Germinal center (tissue), 1 donor: ENCODE measurements around the gene FADS6.

ENCODE experiments used
- DNase-seq: peaks from one replicate; pipeline ENCODE4 v3.0.0; 2012; ENCODE audit warnings: mixed read lengths, low spot score

FADS6 gene, protein sequence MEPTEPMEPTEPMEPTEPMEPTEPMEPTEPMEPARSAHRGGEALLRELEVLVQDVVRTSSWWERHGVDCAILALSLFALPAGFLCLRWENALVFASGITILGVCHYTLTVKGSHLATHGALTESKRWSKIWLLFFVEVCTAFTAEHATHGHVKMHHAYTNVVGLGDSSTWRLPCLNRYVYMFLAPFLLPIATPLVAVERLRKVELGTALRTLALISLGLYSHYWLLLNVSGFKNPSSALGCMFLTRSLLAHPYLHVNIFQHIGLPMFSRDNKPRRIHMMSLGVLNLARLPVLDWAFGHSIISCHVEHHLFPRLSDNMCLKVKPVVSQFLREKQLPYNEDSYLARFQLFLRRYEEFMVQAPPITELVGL

DNA sequence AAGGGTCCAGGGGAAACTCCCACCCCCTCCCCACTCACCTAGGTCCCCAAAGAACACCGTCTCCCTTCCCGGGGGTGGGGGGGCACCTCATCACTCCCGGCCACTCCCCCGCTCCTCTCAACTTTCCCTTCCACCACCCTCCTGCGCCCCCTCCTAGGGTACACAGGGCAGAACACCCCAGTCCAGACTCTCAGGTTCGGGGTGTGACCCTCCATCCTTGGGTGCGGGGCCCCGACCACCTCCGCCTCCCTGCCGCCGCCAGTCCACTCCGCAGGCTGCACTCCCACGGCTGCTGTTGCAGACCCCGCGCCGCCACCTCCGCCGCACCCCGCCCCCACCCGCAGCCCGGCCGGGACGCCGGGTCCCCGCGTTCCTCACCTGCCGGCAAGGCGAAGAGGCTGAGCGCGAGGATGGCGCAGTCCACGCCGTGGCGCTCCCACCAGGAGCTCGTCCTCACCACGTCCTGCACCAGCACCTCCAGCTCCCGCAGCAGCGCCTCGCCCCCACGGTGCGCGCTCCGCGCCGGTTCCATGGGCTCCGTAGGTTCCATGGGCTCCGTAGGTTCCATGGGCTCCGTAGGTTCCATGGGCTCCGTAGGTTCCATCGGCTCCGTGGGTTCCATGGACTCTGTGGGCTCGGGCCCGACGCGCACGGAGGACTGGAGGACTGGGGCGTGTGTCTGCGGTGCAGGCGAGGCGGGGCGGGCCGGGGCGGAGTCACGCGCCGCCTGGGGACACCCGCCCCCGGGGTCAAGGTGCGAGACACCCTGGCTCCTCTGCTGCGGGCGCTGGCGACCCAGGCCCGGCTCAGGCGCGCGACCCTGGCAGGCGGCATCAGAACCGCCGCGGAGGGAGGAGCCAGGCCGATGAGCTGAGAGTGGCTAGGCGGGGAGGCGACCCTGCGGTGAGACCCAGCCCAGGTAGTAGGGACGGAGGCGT, at the start of gene FADS6:
FADS6 (minus strand) TSS at position 660 of the 938 bp plus-strand sequence; CDS start at position 622, 38 bp downstream.
- DNase-seq, result no peak

DNA sequence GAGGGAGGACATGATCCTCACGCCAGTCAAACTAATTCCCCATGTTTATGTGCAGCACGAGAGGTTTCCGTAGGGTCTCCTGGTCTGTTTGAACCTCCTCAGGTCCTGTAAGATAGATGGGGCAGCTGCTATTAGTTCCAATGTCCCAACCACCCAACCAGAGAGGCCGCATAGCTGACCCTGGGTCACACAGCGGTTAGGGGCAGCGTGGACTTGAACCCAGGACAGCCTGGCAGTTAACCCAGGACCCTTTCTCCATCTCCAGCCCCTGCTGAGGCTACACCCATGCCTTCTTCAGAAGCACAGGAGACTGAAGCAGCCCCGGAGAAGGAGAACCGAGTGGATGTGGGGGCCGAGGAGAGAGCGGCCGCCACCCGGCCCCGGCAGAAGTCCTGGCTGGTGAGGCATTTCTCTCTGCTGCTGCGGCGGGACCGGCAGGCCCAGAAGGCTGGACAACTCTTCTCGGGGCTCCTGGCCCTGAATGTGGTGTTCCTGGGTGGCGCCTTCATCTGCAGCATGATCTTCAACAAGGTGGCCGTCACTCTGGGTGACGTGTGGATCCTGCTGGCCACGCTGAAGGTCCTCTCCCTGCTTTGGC, 47.8 kb upstream of the FADS6 start:
- DNase-seq, result no peak

DNA sequence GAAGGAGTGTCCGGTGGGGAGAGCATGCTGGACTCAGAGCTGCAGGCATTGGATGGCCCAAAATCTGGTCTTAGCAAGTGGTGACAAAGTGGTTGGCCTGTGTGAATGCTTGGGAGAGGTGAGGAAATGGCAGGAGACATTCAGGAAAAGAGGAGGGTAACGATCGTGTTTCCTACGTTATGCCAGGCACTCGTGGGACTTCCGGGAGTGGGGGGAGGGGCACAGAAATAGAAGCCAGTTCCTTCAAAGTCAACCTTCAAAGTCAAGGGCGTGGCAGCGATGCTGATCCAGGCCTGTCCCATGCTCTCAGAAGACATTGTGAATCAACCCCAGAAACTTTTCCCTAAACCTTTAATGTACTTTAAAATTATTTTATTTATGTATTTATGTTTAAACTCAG, 46.1 kb upstream of the FADS6 start:
- DNase-seq, result no peak

DNA sequence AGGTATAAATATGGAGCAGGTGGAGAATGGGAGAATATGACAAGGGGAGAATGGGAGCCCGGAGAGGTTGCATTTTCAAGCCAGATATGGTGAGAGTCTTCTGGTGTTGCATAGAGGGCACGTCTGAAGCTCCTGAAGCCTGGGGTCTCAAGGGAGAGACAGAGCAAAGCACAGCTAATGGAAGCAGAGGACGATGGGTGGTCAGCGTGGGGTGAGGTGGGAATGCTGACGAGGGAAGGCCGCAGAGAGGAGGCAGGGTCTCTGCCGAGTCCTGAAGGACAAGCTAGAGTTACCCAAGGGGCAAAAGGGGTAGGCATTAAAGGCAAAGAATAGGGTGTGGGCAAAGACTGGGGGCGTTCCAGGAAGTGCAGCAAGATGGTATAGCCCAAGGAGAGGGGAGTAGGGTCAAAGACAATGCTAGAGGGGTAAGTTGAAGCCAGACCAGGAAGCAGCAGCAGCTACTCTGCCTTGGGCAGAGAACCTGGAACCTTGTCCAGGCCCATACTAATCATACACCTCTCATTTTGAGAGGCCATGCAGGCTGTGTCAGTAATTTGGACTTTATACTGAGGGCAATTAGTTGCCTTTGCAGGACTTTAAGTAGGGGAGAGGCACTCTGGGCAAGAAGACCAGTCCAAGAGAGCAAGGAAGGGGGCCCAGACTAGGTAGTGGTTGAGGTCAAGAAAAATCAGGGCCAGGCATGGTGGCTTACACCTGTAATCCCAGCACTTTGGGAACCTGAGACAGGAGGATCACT, 44.9 kb upstream of the FADS6 start:
- DNase-seq, result no peak

DNA sequence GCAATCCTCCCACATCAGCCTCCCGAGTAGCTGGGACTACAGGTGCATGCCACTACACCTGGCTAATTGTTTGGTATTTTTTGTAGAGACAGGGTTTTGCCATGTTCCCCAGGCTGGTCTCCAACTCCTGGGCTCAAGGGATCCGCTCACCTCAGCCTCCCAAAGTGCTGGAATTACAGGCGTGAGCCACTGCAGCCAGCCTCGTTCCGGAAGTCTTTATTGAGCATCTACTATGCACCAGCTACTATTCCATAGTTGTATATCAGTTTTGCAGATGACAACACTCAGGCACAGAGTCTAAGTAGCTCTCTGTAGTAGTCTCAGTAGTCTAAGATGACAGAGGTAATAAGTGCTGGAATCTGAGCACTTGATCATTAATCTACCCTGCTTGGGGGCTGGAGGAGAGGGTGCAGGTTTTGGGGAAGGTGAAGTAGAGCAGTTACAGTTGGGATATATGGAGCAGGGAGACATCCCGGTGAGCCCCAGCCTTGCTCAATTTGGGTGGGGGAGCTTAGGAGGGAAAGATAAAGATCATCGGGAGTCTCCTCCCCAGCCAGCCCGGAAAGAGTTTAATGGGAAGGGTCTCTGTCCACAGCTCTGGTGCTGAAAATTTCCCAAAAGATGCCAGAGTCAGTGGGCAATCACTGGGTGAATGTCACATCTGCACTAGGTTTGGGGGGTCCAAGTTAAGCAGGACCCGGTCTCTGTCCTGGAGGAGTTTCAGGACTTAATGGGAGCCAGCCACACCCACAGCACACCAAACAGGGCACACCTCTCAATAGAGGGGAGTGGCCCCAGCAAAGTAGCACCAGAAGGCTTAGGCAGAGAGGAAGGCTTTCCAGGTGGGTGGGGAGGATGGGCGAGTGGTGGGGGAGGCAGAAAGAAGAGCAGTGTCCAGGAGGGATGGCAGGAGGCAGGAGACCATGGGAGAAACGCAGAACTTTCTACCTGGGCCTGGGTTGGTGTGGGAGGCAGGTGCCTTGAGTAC, 43.9 kb upstream of the FADS6 start:
- no peak for DNase-seq

DNA sequence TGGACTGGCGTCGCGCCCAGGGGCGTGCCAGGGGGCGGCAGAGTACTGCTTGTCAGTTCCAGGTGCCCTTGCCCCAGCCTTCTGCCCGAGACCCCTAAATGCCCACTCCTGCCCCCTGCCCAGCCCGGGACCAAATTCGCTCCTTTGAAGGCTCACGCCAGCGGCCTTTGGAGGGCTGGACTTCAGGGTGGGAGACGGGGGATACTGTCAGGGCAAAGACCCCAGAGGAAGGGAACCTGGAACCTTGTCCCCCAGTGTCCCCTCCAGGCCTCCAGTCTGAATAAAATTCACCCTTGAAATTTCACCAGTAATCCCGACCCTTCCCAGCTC, 43.0 kb upstream of the FADS6 start:
- no peak for DNase-seq

DNA sequence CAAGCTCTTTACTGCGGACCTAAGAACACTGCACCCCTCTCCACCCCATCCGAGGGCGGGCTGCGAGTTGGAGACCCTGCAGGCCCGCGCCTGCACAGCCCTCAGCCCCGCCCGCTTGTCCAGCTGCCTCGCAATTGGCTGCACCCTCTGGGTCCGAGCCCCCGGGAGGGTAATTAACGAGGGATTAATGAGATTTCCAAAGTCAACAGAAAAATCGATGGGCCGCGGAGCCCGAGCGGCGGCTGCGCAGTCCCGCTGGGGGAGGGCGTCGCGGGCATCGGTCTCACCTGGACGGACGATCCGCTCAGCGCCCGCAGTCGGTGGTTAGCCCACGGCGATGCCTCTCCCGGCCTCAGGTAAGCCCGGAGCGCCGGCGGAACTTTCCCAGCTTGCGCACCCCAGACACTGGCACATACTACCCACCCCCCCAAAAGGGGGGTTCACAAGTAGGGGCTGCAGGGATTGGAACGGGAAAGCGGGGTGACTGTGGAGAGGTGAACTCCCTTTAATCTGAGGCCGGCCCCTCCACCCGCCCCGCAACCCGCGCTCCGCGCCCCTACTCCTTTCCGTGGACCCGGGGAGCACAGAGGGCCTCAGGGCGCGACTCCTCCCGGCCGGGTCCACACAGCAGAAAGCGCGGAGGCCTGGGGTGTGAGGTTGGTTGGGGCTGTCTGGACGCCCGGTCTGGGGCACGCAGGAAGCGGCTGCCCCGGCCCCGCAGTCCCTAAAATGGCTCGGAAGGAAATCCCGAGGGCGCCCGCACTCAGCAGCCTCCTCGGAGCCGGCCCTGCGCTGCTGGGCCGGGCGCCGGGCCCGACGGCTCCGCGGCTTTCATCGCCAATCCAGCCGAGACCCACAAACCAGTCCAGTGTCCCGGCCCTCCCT, 42.4 kb upstream of the FADS6 start, which contains the start of gene OTOP3:
OTOP3 (plus strand) TSS at position 314 of the 885 bp plus-strand sequence; CDS start at position 338, 24 bp downstream.
- DNase-seq, result no peak

DNA sequence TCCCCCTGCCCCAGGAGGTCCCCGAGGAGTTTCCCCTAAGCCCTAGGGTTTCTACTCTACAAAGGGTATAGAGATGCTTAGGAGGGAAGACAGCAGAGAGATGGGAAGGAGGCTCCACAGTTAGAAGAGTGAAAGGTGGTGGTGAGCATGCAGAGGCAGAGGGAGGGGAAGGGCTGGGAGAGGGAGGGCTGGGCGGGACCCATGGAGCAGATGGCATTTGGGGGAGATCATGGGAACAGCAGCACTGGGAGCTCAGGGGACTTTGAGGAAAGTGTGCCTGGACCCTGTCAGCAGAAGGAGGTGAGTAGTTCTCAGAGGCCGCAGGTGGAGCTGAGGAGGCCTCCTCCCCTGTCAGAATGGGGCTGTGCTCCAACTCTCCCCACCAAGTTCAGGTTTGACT, 41.6 kb upstream of the FADS6 start:
- no peak for DNase-seq

DNA sequence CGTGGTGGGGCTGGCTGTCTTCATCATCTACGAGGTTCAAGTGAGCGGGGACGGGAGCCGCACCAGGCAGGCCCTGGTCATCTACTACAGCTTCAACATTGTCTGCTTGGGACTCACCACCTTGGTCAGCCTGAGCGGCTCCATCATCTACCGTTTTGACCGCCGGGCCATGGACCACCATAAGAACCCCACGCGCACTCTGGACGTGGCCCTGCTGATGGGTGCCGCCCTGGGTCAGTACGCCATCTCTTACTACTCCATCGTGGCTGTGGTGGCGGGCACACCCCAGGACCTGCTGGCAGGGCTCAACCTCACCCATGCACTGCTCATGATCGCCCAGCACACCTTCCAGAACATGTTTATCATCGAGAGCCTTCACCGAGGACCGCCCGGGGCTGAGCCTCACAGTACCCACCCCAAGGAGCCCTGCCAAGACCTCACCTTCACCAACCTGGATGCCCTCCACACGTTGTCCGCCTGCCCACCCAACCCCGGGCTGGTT, 37.2 kb upstream of the FADS6 start:
- no peak for DNase-seq

DNA sequence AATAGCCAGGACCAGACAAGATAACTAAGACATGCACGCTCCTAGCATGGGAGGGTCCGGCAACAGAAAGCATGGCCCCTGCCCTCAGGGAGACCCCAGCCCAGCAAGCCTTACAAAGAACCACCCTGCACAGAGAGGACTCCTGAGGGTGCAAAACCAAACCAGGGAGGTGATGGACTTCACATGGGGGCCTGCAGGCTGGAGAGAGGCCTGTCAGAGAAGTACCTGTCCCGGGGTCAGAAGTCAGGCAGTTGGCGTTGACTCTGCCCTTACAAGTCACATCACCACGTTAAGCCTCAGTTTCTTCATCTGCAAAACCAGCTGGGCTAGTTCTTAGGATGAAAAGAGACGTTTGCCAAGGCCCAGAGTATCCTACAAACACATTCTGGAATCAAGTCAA, 35.4 kb upstream of the FADS6 start:
- DNase-seq, result no peak

DNA sequence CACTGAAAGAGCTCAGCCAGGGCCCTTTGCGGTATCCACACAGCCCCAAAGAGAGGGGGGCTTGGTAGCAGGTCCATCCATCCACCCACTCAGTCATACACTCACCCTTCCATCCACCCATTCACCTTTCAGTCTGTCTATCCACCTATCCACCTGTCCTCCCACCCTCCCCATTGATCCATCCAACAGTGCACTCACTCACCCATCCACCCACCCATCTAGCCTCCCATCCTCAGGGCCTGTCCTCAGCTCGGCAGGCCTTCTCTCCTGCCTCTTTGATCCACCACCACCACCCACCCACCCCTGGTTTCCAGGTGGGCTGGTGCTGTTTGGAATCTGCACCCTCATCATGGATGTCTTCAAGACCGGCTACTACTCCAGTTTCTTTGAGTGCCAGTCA, 31.8 kb upstream of the FADS6 start:
- no peak for DNase-seq

DNA sequence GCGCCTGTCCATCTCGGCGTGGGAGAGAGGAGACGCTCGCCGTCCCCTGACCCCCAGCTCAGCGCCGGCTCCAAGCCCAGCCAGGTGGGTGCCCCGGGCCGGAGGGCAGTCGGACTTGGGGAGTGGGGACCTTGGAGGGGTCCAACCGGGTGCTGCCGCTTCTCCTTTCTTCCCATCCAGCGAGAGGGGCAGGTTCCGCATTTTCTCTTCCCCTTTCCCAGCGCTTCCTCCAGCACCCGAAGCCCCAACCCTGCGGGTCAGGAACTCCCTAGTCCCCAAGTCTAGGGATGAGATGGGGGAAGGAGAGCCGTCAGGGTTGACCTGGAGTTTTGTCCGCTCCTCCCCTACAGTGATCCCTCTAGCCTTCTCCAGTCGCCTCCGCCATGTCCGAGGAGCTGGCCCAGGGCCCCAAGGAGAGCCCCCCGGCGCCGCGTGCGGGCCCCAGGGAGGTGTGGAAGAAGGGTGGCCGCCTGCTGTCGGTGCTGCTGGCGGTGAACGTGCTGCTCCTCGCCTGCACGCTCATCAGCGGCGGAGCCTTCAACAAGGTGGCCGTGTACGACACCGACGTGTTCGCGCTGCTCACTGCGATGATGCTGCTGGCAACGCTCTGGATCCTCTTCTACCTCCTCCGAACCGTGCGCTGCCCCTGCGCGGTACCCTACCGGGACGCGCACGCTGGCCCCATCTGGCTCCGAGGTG, 31.0 kb upstream of the FADS6 start, which contains the start of gene OTOP2:
OTOP2 (plus strand) TSS at position 24 of the 699 bp plus-strand sequence; CDS start at position 384, 360 bp downstream.
- DNase-seq, result peak; percentile 33

DNA sequence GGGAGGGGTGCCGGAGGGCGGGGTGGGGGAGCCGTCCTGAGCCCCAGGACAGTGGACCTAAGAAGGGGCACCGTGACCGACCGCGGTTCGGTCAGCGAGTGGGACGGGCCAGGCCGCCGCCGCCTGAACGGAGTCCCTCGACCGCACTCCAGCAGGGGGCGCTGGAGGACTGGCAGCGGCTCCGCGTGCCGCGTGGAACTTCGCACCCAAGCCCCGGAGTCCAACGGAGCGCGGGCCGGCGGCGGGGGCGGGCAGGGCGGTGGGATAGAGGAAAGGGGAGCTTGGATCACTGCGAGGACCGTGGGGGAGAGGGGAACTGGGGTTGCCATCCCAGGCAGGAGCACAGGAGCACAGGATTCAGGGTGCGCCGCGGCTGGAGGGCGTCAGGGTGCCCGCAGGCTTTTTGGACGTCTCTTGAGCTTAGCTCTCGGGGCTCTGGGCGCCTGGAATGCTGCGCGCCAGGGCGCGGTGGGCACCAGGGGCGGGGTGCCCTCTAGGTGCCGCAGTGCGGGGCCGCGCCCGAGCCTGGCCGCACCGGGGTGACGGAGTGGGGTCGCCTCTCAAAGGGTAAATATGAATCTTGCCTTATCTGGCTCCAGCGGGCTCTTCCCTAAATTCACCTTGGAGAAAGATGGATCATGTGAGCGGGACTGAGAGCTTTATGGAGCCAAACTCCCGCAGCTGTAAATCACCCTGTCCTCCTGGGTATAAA, 30.3 kb upstream of the FADS6 start:
- peak; percentile 81 for DNase-seq

DNA sequence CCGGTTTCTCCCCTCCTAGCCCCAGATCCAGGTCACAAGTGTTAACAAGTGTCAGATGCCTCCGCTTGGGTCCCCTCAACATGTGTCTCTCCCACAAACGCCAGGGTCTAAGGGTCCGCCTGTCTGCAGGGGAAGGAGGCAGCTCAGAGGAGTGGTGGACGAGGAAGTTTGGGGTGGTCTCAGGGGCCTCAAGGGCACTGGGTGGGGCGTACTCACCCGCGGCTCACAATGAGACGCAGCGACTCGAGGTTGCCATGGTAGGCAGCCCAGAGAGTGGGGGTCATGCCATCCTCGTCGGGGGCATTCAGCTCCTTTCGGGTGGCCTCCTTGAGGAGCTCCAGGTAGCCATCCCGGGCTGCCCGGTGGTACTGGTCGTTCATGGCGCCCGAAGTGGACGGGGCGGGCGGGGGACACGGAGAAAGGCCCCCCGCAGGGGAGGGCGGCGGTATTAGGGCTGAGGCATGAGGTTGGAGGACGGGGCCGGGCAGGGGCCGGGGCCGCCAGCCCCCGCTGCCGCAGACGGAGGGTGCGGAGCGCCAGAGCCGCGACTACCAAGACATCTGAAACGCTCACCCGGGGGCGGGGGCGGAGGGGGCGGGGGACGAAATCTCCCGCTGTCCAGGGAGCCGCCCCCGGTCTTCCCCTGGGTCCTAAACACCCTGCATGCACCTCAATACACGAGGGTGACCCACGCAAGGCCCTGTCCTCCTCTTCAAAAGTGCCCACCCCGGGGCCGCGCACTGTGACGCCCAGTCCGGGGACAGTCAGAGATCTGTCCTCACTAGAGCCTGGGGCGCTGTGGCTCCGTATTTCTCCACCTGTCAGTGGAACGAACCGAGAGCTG, 29.5 kb upstream of the FADS6 start, which contains the start of gene USH1G:
USH1G (minus strand) TSS at position 562 of the 844 bp plus-strand sequence; CDS start at position 380, 182 bp downstream.
- DNase-seq, result no peak

DNA sequence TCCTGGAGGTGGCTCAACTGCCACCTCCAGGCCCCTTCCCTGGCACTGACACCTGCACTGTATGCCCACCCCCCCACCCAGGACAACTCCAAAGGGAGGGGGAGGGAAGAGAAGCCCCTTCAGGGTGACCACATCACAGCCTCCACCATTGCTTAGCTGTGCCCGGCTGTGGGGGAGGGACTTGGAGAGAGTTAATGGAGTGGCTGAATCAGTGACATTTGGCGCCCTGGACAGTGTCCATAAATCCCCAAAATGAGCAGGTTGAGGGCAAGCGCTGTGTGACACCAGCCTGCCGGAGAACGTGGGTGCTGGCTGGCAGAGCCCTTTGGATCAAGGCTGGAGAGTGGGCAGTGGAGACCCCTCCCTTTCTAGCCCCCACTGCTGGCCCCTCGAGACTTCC, 28.7 kb upstream of the FADS6 start:
- no peak for DNase-seq

DNA sequence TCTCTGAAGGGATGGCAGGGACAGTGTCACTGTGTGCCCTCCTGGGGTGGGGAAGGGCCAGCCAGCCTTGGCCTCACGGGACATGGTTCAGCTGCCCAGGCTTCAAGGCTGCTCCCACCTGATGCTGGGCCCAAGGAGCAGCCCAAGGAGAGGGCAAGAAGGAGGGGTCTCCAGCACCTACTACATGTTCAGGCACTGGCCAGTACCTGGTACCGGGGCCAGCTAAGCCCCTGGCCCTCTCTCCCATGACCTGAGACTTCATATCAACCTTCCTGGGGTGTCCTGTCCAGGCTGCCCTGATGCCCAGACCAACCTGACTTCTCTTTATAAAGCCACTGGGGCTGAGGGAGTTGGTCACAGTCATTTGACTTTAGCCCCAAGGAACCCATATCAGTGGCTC, 28.3 kb upstream of the FADS6 start:
- DNase-seq, result no peak
